Loucy (cell line): ENCODE results near the gene TRIO.

Source experiments
- H2AFZ ChIP-seq: fragments of 200-600 bp; sonication (generic); 2 replicates; pipeline ENCODE4 v1.6.0; 2016; ENCODE audit warnings: antibody characterized with exemption, mild to moderate bottlenecking, low read length, moderate library complexity
- H3F3A ChIP-seq: fragments of 200-600 bp; 2 replicates; pipeline ENCODE4 v1.6.0; 2016; ENCODE audit warnings: antibody characterized with exemption, low read depth, mild to moderate bottlenecking
- H3K27me3 ChIP-seq: fragments of 200-600 bp; sonication (generic); 2 replicates; pipeline ENCODE4 v1.6.1; 2014; ENCODE audit warnings: low read length, mild to moderate bottlenecking; ENCODE audit not compliant: insufficient read depth, poor library complexity, severe bottlenecking
- H3K36me3 ChIP-seq: fragments of 200-600 bp; sonication (generic); 2 replicates; pipeline ENCODE4 v1.6.1; 2016; ENCODE audit warnings: low read length; ENCODE audit not compliant: insufficient read depth
- H3K4me1 ChIP-seq: fragments of 200-600 bp; sonication (generic); 2 replicates; pipeline ENCODE4 v1.5.1; 2014; ENCODE audit warnings: low read length, mild to moderate bottlenecking; ENCODE audit not compliant: insufficient read depth, poor library complexity, severe bottlenecking
- H3K4me2 ChIP-seq: fragments of 200-600 bp; sonication (generic); 2 replicates; pipeline ENCODE4 v1.6.0; 2014; ENCODE audit warnings: antibody characterized with exemption, low read length, low read depth, mild to moderate bottlenecking; ENCODE audit not compliant: poor library complexity, severe bottlenecking
- H3K4me3 ChIP-seq: fragments of 200-600 bp; sonication (generic); 2 replicates; pipeline ENCODE4 v1.5.1; 2014; ENCODE audit warnings: low read length, mild to moderate bottlenecking, mixed read lengths; ENCODE audit not compliant: poor library complexity, severe bottlenecking
- H3K79me2 ChIP-seq: fragments of 200-600 bp; sonication (generic); 2 replicates; pipeline ENCODE4 v1.6.1; 2014; ENCODE audit warnings: low read length; ENCODE audit not compliant: insufficient read depth
- H3K9ac ChIP-seq: fragments of 200-600 bp; sonication (generic); 2 replicates; pipeline ENCODE4 v1.6.0; 2014; ENCODE audit warnings: mild to moderate bottlenecking, low read depth, low read length, moderate library complexity; ENCODE audit not compliant: poor library complexity, severe bottlenecking
- H3K9me2 ChIP-seq: fragments of 200-600 bp; sonication (generic); replicated peaks from 2 replicates; pipeline ENCODE4 v1.6.1; 2016; ENCODE audit warnings: low read depth, low read length, mixed read lengths
- H3K9me3 ChIP-seq: fragments of 200-600 bp; sonication (generic); 2 replicates; pipeline ENCODE4 v1.6.1; 2014; ENCODE audit warnings: mild to moderate bottlenecking, antibody characterized with exemption, low read length, low read depth; ENCODE audit not compliant: insufficient read depth
- H4K20me1 ChIP-seq: fragments of 200-600 bp; sonication (generic); 2 replicates; pipeline ENCODE4 v1.6.0; 2014; ENCODE audit warnings: antibody characterized with exemption, low read length, mild to moderate bottlenecking; ENCODE audit not compliant: insufficient read depth, poor library complexity, severe bottlenecking
- CTCF ChIP-seq: fragments of 200-600 bp; sonication (generic); conservative IDR thresholded peaks from 2 replicates; pipeline ENCODE4 v1.5.1; 2014; ENCODE audit warnings: mild to moderate bottlenecking, antibody characterized with exemption, low read length
- EZH2phosphoT487 ChIP-seq: fragments of 200-600 bp; IDR thresholded peaks from 2 replicates; pipeline ENCODE4 v1.6.1; 2018; ENCODE audit warnings: antibody characterized with exemption, mild to moderate bottlenecking, moderate library complexity, borderline replicate concordance

The TRIO gene

GRCh38 chr5:14263699-14264098 lies 120.6 kb downstream of the TRIO start:
- peaks cover 13% of the 10 kb centered on the region; the same call in 1 of the 2 replicates for H3F3A ChIP-seq

GRCh38 chr5:14264605-14265316 lies 121.6 kb downstream of the TRIO start:
- peaks cover 13% of the 10 kb centered on the region; the same call in 1 of the 2 replicates for H3F3A ChIP-seq
- H3K4me1 ChIP-seq, result peaks cover 81% of the 10 kb centered on the region
- H3K4me2 ChIP-seq, result peak overlapping the region; percentile 98
- H3K4me3 ChIP-seq, result peak overlapping the region; percentile 78
- no peaks in the 10 kb centered on the region for H3K9me3 ChIP-seq
- H3K36me3 ChIP-seq, result no peaks in the 10 kb centered on the region
- peak overlapping the region; percentile 79 for H3K9ac ChIP-seq
- TF ChIP-seq EZH2phosphoT487, result no peak
- no peaks in the 10 kb centered on the region for H3K9me2 ChIP-seq
- no peaks in the 10 kb centered on the region for H3K27me3 ChIP-seq
- peaks cover 80% of the 10 kb centered on the region for H3K79me2 ChIP-seq
- peaks cover 25% of the 10 kb centered on the region for H4K20me1 ChIP-seq
- peak overlapping the region; percentile 71 for H2AFZ ChIP-seq

More at GRCh38 chr5:14263699-14264098, 120.6 kb downstream of the TRIO start:
- H3K79me2 ChIP-seq, result peaks cover 80% of the 10 kb centered on the region
- H3K36me3 ChIP-seq, result no peaks in the 10 kb centered on the region
- H3K9ac ChIP-seq, result peak overlapping the region; percentile 79
- H3K27me3 ChIP-seq, result no peaks in the 10 kb centered on the region
- TF ChIP-seq CTCF (no peak), EZH2phosphoT487 (no peak)
- peaks cover 76% of the 10 kb centered on the region for H3K4me1 ChIP-seq
- no peaks in the 10 kb centered on the region for H3K9me3 ChIP-seq
- H3K9me2 ChIP-seq, result no peaks in the 10 kb centered on the region
- peak overlapping the region; percentile 98 for H3K4me2 ChIP-seq
- H3K4me3 ChIP-seq, result no peak overlapping the region
- no peak overlapping the region for H2AFZ ChIP-seq
- peaks cover 21% of the 10 kb centered on the region for H4K20me1 ChIP-seq

GRCh38 chr5:14265570-14265969 lies 122.4 kb downstream of the TRIO start:
- Histone ChIP-seq H3K36me3 (no peaks in the 10 kb centered on the region), H3K27me3 (no peaks in the 10 kb centered on the region), H4K20me1 (peaks cover 26% of the 10 kb centered on the region), H3K4me3 (no peak overlapping the region), H3K4me1 (peaks cover 81% of the 10 kb centered on the region), H3K4me2 (peak overlapping the region; percentile 76), H3K79me2 (peaks cover 80% of the 10 kb centered on the region), H3K9ac (no peak overlapping the region), H3F3A (peaks cover 12% of the 10 kb centered on the region; the same call in 1 of the 2 replicates), H2AFZ (no peak overlapping the region), H3K9me3 (no peaks in the 10 kb centered on the region), H3K9me2 (no peaks in the 10 kb centered on the region)
- TF ChIP-seq EZH2phosphoT487 (no peak), CTCF (no peak)

- Histone ChIP-seq H4K20me1 (peaks cover 28% of the 10 kb centered on the region), H3F3A (peaks cover 7% of the 10 kb centered on the region; the same call in 1 of the 2 replicates), H3K27me3 (no peaks in the 10 kb centered on the region), H3K9me3 (no peaks in the 10 kb centered on the region), H3K79me2 (peaks cover 80% of the 10 kb centered on the region), H3K4me1 (peaks cover 75% of the 10 kb centered on the region), H3K9ac (peak overlapping the region; percentile 61), H3K4me2 (peak overlapping the region; percentile 76), H3K36me3 (0 out of 2 replicates have a peak, but pooled peaks cover 5% of the 10 kb centered on the region), H3K9me2 (no peaks in the 10 kb centered on the region), H2AFZ (no peak overlapping the region), H3K4me3 (no peak overlapping the region)
- TF ChIP-seq CTCF, result no peak
- no peak for TF ChIP-seq EZH2phosphoT487
Measured at GRCh38 chr5:14266171-14266570, 123.0 kb downstream of the TRIO start.
